K562 (cell line): ENCODE measurements around the gene IFI27L1. TPM values are rescaled to one million over a fixed set of nuclear protein-coding genes. Genes with fewer than 3 reads are reported as not detected.

ENCODE experiments used
- ATAC-seq: fragments of 200-7000 bp; cut with Tn5 transposase; 3 replicates; pipeline ENCODE4 v1.9.1; 2020; ENCODE audit warnings: moderate library complexity
- BruUV-seq: library from RNA; stranded (reverse); fragments of 400-500 nt; replicated peaks from 2 replicates; lab custom pipeline; 2021; lab: Mats Ljungman, UMichigan
- CTCF ChIA-PET: fragments of 300-600 bp; formaldehyde crosslinking; extraction: SDS; loops from one replicate; lab custom pipeline; 2021; ENCODE audit warnings: low intra/inter-chr PET ratio; lab: Yijun Ruan, JAX
- POLR2A ChIA-PET: fragments of 300-600, 350-650 bp; sonication (Branson Sonifier 250); formaldehyde crosslinking; extraction: SDS; loops from one replicate; lab custom pipeline; 2021; ENCODE audit warnings: antibody characterized with exemption, inconsistent platforms; lab: Yijun Ruan, JAX
- DNase-seq, 4 experiments: peaks; one replicate each; pipeline versions ENCODE4 v3.0.0 to v3.0.0-alpha.2; 2011 to 2018; ENCODE audit warnings: low spot score in 3 of 4, mixed read lengths in 3 of 4; ENCODE audit errors: extremely low read depth in 1 of 4
- FAIRE-seq: peaks from 2 replicates; lab custom pipeline; 2011; peaks lifted over from hg19 to GRCh38; lab: Jason Lieb, UNC
- H2AFZ ChIP-seq: 2 replicates; pipeline ENCODE4 v1.6.0; 2011; ENCODE audit warnings: low read depth, low read length, control low read depth, inconsistent platforms
- H3K27ac ChIP-seq: fragments of 200-600 bp; 3 replicates; pipeline ENCODE4 v1.8.0; 2011; ENCODE audit warnings: low read depth, mild to moderate bottlenecking, control low read depth, inconsistent platforms, low read length, moderate library complexity, mixed read lengths; ENCODE audit errors: extremely low read depth
- H3K27me3 ChIP-seq, 2 experiments: fragments of 300-600 bp in 1 of 2; 2 replicates in 1 of 2; 3 replicates in 1 of 2; pipeline versions ENCODE4 v1.6.0 to v1.8.0; 2011; ENCODE audit warnings: inconsistent platforms in 2 of 2, low read length in 2 of 2, mild to moderate bottlenecking in 1 of 2, mixed read lengths in 1 of 2, moderate library complexity in 1 of 2; ENCODE audit not compliant: control insufficient read depth in 2 of 2, insufficient read depth in 2 of 2
- H3K36me3 ChIP-seq: fragments of 300-600 bp; 3 replicates; pipeline ENCODE4 v1.8.0; 2011; ENCODE audit warnings: mild to moderate bottlenecking, low read length, inconsistent platforms; ENCODE audit not compliant: control insufficient read depth, insufficient read depth
- H3K4me1 ChIP-seq, 2 experiments: fragments of 200-600 bp in 1 of 2; replicated peaks in 1 of 2; 2 replicates in 1 of 2; 3 replicates in 1 of 2; pipeline versions ENCODE4 v1.5.1 to v1.8.0; 2011; ENCODE audit warnings: inconsistent platforms in 2 of 2, low read length in 2 of 2, mild to moderate bottlenecking in 1 of 2, mixed read lengths in 1 of 2, moderate library complexity in 1 of 2; ENCODE audit not compliant: control insufficient read depth in 2 of 2, insufficient read depth in 2 of 2
- H3K4me2 ChIP-seq: 2 replicates; pipeline ENCODE4 v1.6.1; 2011; ENCODE audit warnings: low read length, control low read depth, inconsistent platforms, mixed read lengths; ENCODE audit not compliant: insufficient read depth
- H3K4me3 ChIP-seq: fragments of 200-600 bp; sonication (generic), shearing (Covaris generic); 2 replicates; pipeline ENCODE4 v1.5.1; 2016; ENCODE audit warnings: control low read depth, inconsistent platforms
- H3K79me2 ChIP-seq: fragments of 200-600 bp; 3 replicates; pipeline ENCODE4 v1.8.0; 2011; ENCODE audit warnings: low read length, inconsistent platforms; ENCODE audit not compliant: control insufficient read depth, insufficient read depth
- H3K9ac ChIP-seq, 2 experiments: 2 replicates each; pipeline versions ENCODE4 v1.6.0 to v1.6.1; 2011; ENCODE audit warnings: low read depth in 2 of 2, low read length in 2 of 2, control low read depth in 1 of 2, inconsistent platforms in 1 of 2, mild to moderate bottlenecking in 1 of 2, mixed read lengths in 1 of 2; ENCODE audit not compliant: insufficient read depth in 1 of 2
- H3K9me1 ChIP-seq: one replicate; pipeline ENCODE4 v1.6.0; 2011; ENCODE audit warnings: inconsistent platforms, mild to moderate bottlenecking, low read length, moderate library complexity; ENCODE audit not compliant: control insufficient read depth, insufficient read depth
- H3K9me3 ChIP-seq: replicated peaks from 2 replicates; pipeline ENCODE4 v1.5.1; 2011; ENCODE audit warnings: low read depth, low read length, inconsistent platforms; ENCODE audit not compliant: control insufficient read depth, insufficient read depth
- H4K20me1 ChIP-seq: replicated peaks from 2 replicates; pipeline ENCODE4 v1.6.1; 2011; ENCODE audit warnings: low read length, inconsistent platforms, mixed read lengths; ENCODE audit not compliant: control insufficient read depth, insufficient read depth
- ATF4 ChIP-seq: fragments of 450-650 bp; formaldehyde crosslinking; IDR thresholded peaks from 2 replicates; pipeline ENCODE4 v1.4.0; 2022; ENCODE audit warnings: mild to moderate bottlenecking, moderate library complexity
- ATF7 ChIP-seq: fragments of 450-650 bp; IDR thresholded peaks from 2 replicates; pipeline ENCODE4 v1.7.1; 2014; ENCODE audit warnings: mild to moderate bottlenecking, moderate library complexity
- BACH1 ChIP-seq: fragments of 200-800 bp; sonication (Bioruptor generic); IDR thresholded peaks from 2 replicates; pipeline ENCODE4 v1.6.1; 2016; ENCODE audit warnings: missing genetic modification characterization, missing compliant biosample characterization
- BRCA1 ChIP-seq, 2 experiments: fragments of 450-650 bp in 1 of 2; sonication (generic) in 1 of 2; formaldehyde crosslinking in 1 of 2; IDR thresholded peaks; 2 replicates each; pipeline versions ENCODE4 v1.5.0 to v1.6.1; 2017 to 2020; ENCODE audit warnings: mild to moderate bottlenecking in 1 of 2, missing genetic modification reagents in 1 of 2
- CBFA2T3 ChIP-seq: fragments of 450-650 bp; IDR thresholded peaks from 2 replicates; pipeline ENCODE4 v1.6.1; 2017
- EP400 ChIP-seq: fragments of 450-650 bp; IDR thresholded peaks from 2 replicates; pipeline ENCODE4 v1.6.1; 2017; ENCODE audit warnings: antibody characterized with exemption, mild to moderate bottlenecking, moderate library complexity
- ETV1 ChIP-seq: fragments of 450-650 bp; conservative IDR thresholded peaks from 2 replicates; pipeline ENCODE4 v1.6.1; 2016; ENCODE audit warnings: missing genetic modification characterization, control low read depth, low read depth, missing compliant biosample characterization
- HDAC6 ChIP-seq: IDR thresholded peaks from 2 replicates; pipeline ENCODE4 v1.6.1; 2012; ENCODE audit warnings: low read depth, mild to moderate bottlenecking, control low read depth, inconsistent platforms, low read length, moderate library complexity
- KLF1 ChIP-seq: fragments of 450-650 bp; IDR thresholded peaks from 2 replicates; pipeline ENCODE4 v1.6.1; 2016; ENCODE audit warnings: missing genetic modification characterization, missing compliant biosample characterization
- MTA2 ChIP-seq: fragments of 450-650 bp; IDR thresholded peaks from 2 replicates; pipeline ENCODE4 v1.6.1; 2016; ENCODE audit warnings: low read depth
- NCOA6 ChIP-seq: fragments of 450-650 bp; IDR thresholded peaks from 2 replicates; pipeline ENCODE4 v1.6.1; 2017; ENCODE audit warnings: mild to moderate bottlenecking
- NR4A1 ChIP-seq, 2 experiments: fragments of 250-450 bp in 1 of 2; fragments of 450-650 bp in 1 of 2; sonication (Bioruptor Pico) in 1 of 2; IDR thresholded peaks; 2 replicates each; pipeline versions ENCODE4 v1.4.0 to v1.6.1; 2016 to 2020; ENCODE audit warnings: mild to moderate bottlenecking in 2 of 2, missing compliant biosample characterization in 1 of 2, missing genetic modification characterization in 1 of 2, moderate library complexity in 1 of 2
- PHF20 ChIP-seq: fragments of 450-650 bp; IDR thresholded peaks from 2 replicates; pipeline ENCODE4 v1.6.1; 2018; ENCODE audit not compliant: partially characterized antibody
- PHF21A ChIP-seq: fragments of 450-650 bp; IDR thresholded peaks from 2 replicates; pipeline ENCODE4 v1.6.1; 2017; ENCODE audit warnings: low read depth, borderline replicate concordance
- TAL1 ChIP-seq: fragments of 450-650 bp; IDR thresholded peaks from 2 replicates; pipeline ENCODE4 v1.6.1; 2016; ENCODE audit warnings: mild to moderate bottlenecking
- ZNF174 ChIP-seq: fragments of 250-450 bp; sonication (Bioruptor Pico); IDR thresholded peaks from 2 replicates; pipeline ENCODE4 v1.4.0; 2020; ENCODE audit warnings: mild to moderate bottlenecking
- ZNF24 ChIP-seq: fragments of 450-650 bp; IDR thresholded peaks from 2 replicates; pipeline ENCODE4 v1.6.1; 2016
- WGBS: fragments of 100-300 bp; shearing (Covaris generic); methylation state at CpG from one replicate; pipeline ENCODE4 v1.1.6; 2016; ENCODE audit warnings: low coverage, mixed read lengths; ENCODE audit not compliant: insufficient coverage; ENCODE audit errors: missing lambda C conversion rate; 5-methylcytosine and 5-hydroxymethylcytosine counted together
- in situ Hi-C: fragments of 300-500 bp; cut with MboI; formaldehyde crosslinking; loops from 4 replicates; pipeline ENCODE4 v1.15.0; 2018; ENCODE audit warnings: inconsistent platforms, mixed read lengths
- intact Hi-C: fragments of 100-400 bp; cut with micrococcal nuclease; formaldehyde crosslinking; loops from 2 replicates; pipeline ENCODE4 v1.14.2; 2022
- polyA plus RNA-seq, 8 experiments: library from polyadenylated mRNA; depleted of rRNA in 4 of 8; stranded (reverse) in 5 of 8; unstranded in 3 of 8; fragments of >200 nt; fragmentation: Nextera tagmentation in 2 of 8; fragmentation: Illumina TruSeq in 1 of 8; extraction: Ambion mirVana in 2 of 8; extraction: Trizol in 1 of 8; gene quantifications; 2 replicates each; pipeline versions ENCODE4 v1.2.1 to v1.2.3, GENCODE V29; 2011 to 2014; ENCODE audit warnings: inconsistent platforms in 1 of 8, missing spikeins in 1 of 8
- total RNA-seq, 7 experiments: library from RNA; depleted of rRNA in 6 of 7; stranded (reverse); fragments of >200 nt in 6 of 7; fragmentation: Illumina TruSeq in 2 of 7; extraction: Trizol in 2 of 7; gene quantifications; 2 replicates each; pipeline versions ENCODE4 v1.2.1 to v1.2.3, GENCODE V29; 2011 to 2021; ENCODE audit warnings: low replicate concordance in 1 of 7

IFI27L1 gene
- total and polyA plus RNA-seq, 9 of the 15 experiments (the other 6 are each of a cell fraction or from before 2014, with no cell fraction given) = 14.5 to 28.0 (median 23.8) TPM

- ChIA-PET CTCF (no interaction called here), POLR2A (no interaction called here)
- H4K20me1 ChIP-seq = no peaks in the 10 kb centered on the region
- no peak overlapping the region for H2AFZ ChIP-seq
- peaks cover 0 to 6% of the 10 kb centered on the region in 2 experiments; a peak in 2 of 5 replicates for H3K4me1 ChIP-seq
- no peaks in the 10 kb centered on the region for H3K79me2 ChIP-seq
- no peak for DNase-seq
- H3K27me3 ChIP-seq = peaks cover 2 to 6% of the 10 kb centered on the region in 2 experiments; a peak in 3 of 5 replicates
- ATAC-seq = no peak
- H3K4me3 ChIP-seq = no peak overlapping the region
- FAIRE-seq = no peak
- 95% methylated on average over 7 of the region's 8 CpGs for WGBS
- no peak overlapping the region for H3K9ac ChIP-seq
- no TSS peak for BruUV-seq
- no peak overlapping the region for H3K4me2 ChIP-seq
- H3K9me3 ChIP-seq = no peaks in the 10 kb centered on the region
- H3K9me1 ChIP-seq = no peaks in the 10 kb centered on the region
- TF ChIP-seq HDAC6 (no peak), PHF21A (no peak), TAL1 (no peak), ATF4 (CRISPR knock-in tag) (no peak), PHF20 (no peak), ATF7 (no peak), ZNF24 (no peak), EP400 (no peak), NR4A1 (CRISPR knock-in tag; IDR thresholded peaks at IDR 0.05) (no peak), NR4A1 (tag; IDR thresholded peaks at IDR 0.05) (no peak), BACH1 (no peak), NCOA6 (no peak), ETV1 (tag) (no peak), BRCA1 (IDR thresholded peaks at IDR 0.05) (no peak), BRCA1 (CRISPR knock-in tag; IDR thresholded peaks at IDR 0.05) (no peak), KLF1 (tag) (no peak), ZNF174 (CRISPR knock-in tag) (no peak), CBFA2T3 (no peak), MTA2 (no peak)
- intact Hi-C loops = no loop called here
- in situ Hi-C loops = no loop called here
- H3K27ac ChIP-seq = no peak overlapping the region
- peaks cover 47% of the 10 kb centered on the region; the same call in 2 of the 3 replicates for H3K36me3 ChIP-seq
These were observed 36.0 kb upstream of the IFI27L1 start for GRCh38 chr14:94045101-94045500.
